ENCODE measurements around the gene CAPN11. TPM values are rescaled to one million over a fixed set of nuclear protein-coding genes. Genes with fewer than 3 reads are reported as not detected.

Gene CAPN11
- total and polyA plus RNA-seq, 7 experiments from 2014 or later: 0.66 TPM; not detected in 6

- no peaks in the 10 kb centered on the region for H3K4me1 ChIP-seq (ENCODE audit: control insufficient read depth in 2 of 2, insufficient read depth in 2 of 2, low read length in 2 of 2)
- Mint-ChIP-seq H3K36me3 (no peaks in the 10 kb centered on the region), H3K4me1 (peaks cover 0 to 10% (median 6%) of the 10 kb centered on the region in 7 donors), H3K27me3 (peaks cover 0 to 34% (median 3%) of the 10 kb centered on the region in 5 donors), H3K9me3 (no peaks in the 10 kb centered on the region), H3K4me3 (no peak overlapping the region), H3K27ac (no peak overlapping the region)
- ChIA-PET POLR2A (interaction anchor here (0.6 kb wide), 1 partner anchor 35 kb away, joined by 3 read pairs; no protein-coding TSS in a partner anchor), CTCF (no interaction called here)
- no peaks in the 10 kb centered on the region for H3K27me3 ChIP-seq (ENCODE audit: control insufficient read depth in 2 of 2, insufficient read depth in 2 of 2, low read length in 2 of 2)
- no peak overlapping the region for H3K4me3 ChIP-seq (ENCODE audit: low read length)
- H3K9me3 ChIP-seq (ENCODE audit: control insufficient read depth in 2 of 3, low read length in 3 of 3): no peaks in the 10 kb centered on the region
- ATAC-seq (no peak), DNase-seq (no peak)
- intact Hi-C loops (cut with micrococcal nuclease): no loop called here
- H3K36me3 ChIP-seq (ENCODE audit: control insufficient read depth in 2 of 3, insufficient read depth in 3 of 3, low read length in 3 of 3): no peaks in the 10 kb centered on the region
- no peak overlapping the region for H3K27ac ChIP-seq (ENCODE audit: low read depth, low read length)
Measured at GRCh38 chr6:44214307-44214706, 55.7 kb downstream of the CAPN11 start.

DNA sequence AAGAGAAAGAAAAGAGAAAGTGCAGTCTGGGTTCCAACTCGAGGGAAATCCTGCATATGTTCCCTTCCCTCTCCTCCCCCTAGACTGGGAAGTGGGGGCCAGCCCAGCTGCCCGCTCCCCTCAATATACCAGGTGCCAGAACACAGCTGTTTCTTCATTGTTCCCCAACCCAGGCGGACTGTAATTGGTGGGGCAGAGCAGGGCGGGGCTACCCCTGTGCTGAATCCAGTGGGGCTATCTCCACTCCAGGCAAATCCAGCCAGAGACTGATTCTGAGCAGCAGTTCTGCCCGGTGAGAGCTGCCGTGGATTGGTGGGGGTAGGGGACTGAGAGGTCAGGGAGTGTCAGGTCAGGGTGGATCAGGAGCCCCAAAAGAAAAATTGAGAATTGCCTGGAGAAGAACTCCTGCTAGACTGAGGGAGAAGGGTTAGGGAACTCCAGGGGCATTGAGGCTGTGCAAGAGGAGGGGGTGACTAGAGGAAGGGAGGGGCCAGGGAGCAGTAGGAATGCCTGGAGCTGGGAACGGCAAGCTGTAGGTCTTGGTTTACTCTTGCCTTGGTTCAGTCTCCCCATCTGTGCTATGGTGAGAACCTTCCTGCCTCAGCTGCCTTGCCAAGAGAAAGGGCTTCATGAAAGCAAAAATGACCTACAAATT lies 58.2 kb downstream of the CAPN11 start, which contains the start of gene MYMX:
Gene MYMX, plus strand, starts transcription at position 250 of the 655 bp plus-strand sequence. CDS start 546 bp downstream, outside the sequence.
- no peaks in the 10 kb centered on the region for H3K27me3 ChIP-seq (ENCODE audit: control insufficient read depth in 2 of 2, insufficient read depth in 2 of 2, low read length in 2 of 2)
- Mint-ChIP-seq H3K27me3 (peaks cover 0 to 23% (median 2%) of the 10 kb centered on the region in 5 donors), H3K36me3 (no peaks in the 10 kb centered on the region), H3K9me3 (no peaks in the 10 kb centered on the region), H3K4me1 (peaks cover 0 to 21% (median 15%) of the 10 kb centered on the region in 7 donors), H3K4me3 (no peak within 1 kb of the TSS), H3K27ac (peak within 1 kb of the TSS in 1 of 9 donors; percentile 23)
- ChIA-PET POLR2A (no interaction called here), CTCF (interaction anchor here (0.7 kb wide), 1 partner anchor 50 kb away, joined by 3 read pairs; no protein-coding TSS in a partner anchor)
- H3K27ac ChIP-seq (ENCODE audit: low read depth, low read length): no peak within 1 kb of the TSS
- no peak for ATAC-seq
- intact Hi-C loops (cut with micrococcal nuclease): no loop called here
- H3K9me3 ChIP-seq (ENCODE audit: control insufficient read depth in 2 of 3, low read length in 3 of 3): no peaks in the 10 kb centered on the region
- no peak within 1 kb of the TSS for H3K4me3 ChIP-seq (ENCODE audit: low read length)
- H3K4me1 ChIP-seq (ENCODE audit: control insufficient read depth in 2 of 2, insufficient read depth in 2 of 2, low read length in 2 of 2): peaks cover 0 to 3% of the 10 kb centered on the region in 2 donors
- DNase-seq: no peak
- no peaks in the 10 kb centered on the region for H3K36me3 ChIP-seq (ENCODE audit: control insufficient read depth in 2 of 3, insufficient read depth in 3 of 3, low read length in 3 of 3)

- no peaks in the 10 kb centered on the region for H3K36me3 Mint-ChIP-seq
- DNase-seq (no peak), ATAC-seq (no peak)
- Histone ChIP-seq H3K27me3 (ENCODE audit: control insufficient read depth in 2 of 2, insufficient read depth in 2 of 2, low read length in 2 of 2) (no peaks in the 10 kb centered on the region), H3K4me3 (ENCODE audit: low read length) (no peak overlapping the region), H3K36me3 (ENCODE audit: control insufficient read depth in 2 of 3, insufficient read depth in 3 of 3, low read length in 3 of 3) (no peaks in the 10 kb centered on the region), H3K27ac (ENCODE audit: low read depth, low read length) (no peak overlapping the region), H3K4me1 (ENCODE audit: control insufficient read depth in 2 of 2, insufficient read depth in 2 of 2, low read length in 2 of 2) (peaks cover 2 to 4% of the 10 kb centered on the region in 2 donors), H3K9me3 (ENCODE audit: control insufficient read depth in 2 of 3, low read length in 3 of 3) (no peaks in the 10 kb centered on the region)
- POLR2A ChIA-PET: no interaction called here
- intact Hi-C loops (cut with micrococcal nuclease): no loop called here
- CTCF ChIA-PET: interaction anchor here (0.7 kb wide), 1 partner anchor 51 kb away, joined by 3 read pairs; no protein-coding TSS in a partner anchor
- H3K27me3 Mint-ChIP-seq: peaks cover 0 to 23% (median 0%) of the 10 kb centered on the region in 5 donors
- peaks cover 0 to 28% (median 16%) of the 10 kb centered on the region in 7 donors for H3K4me1 Mint-ChIP-seq
- H3K27ac Mint-ChIP-seq: no peak overlapping the region
- no peaks in the 10 kb centered on the region for H3K9me3 Mint-ChIP-seq
- peak overlapping the region in 1 of 10 donors; percentile 75 for H3K4me3 Mint-ChIP-seq
Measured at GRCh38 chr6:44217332-44218143, 58.9 kb downstream of the CAPN11 start.

DNA sequence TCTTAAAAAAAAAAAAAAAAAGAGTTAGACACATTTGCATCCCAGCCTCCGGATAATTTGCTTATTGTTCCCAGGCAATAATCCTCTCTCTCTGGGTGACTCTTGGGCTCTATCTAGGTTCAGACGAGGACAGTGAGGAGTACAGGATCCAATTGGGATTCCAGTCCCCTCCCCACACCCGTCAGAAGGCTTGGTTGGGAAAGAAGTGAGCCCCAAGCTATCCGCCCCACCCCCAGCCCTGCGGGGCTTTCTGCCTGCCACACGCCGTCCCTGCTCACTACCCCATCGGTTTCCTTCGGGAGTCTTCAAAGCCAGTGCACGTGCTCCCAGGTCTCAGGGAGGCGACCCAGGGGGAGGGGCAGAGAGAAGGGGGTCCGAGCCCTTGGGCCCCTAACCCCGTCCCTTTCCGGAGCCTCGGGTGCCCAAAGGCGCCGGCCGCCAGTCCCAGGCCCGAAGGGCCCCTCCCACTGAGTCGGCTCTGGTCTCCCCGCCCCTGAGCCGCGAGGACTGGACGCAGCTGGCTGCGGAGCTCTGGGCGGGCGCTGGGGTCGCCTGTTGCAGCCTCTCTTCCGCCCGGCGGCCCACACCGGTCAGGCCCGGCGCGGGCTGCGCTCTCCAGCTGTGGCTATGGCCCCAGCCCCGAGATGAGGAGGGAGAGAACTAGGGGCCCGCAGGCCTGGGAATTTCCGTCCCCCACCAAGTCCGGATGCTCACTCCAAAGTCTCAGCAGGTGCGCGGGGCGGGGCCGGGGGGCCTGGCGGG lies 60.6 kb downstream of the CAPN11 start:
- Mint-ChIP-seq H3K27ac (no peak overlapping the region), H3K27me3 (peaks cover 0 to 23% (median 0%) of the 10 kb centered on the region in 5 donors), H3K4me3 (peak overlapping the region in 9 of 10 donors; percentile 36 to 75 (median 54)), H3K36me3 (no peaks in the 10 kb centered on the region), H3K4me1 (peaks cover 3 to 40% (median 27%) of the 10 kb centered on the region in 7 donors), H3K9me3 (no peaks in the 10 kb centered on the region)
- ChIA-PET CTCF (interaction anchor here (0.6 kb wide), 1 partner anchor 26 kb away, joined by 3 read pairs; no protein-coding TSS in a partner anchor), POLR2A (no interaction called here)
- peak in 2 of 9 donors; percentile 24 to 51 for DNase-seq
- ATAC-seq: peak; percentile 25
- Histone ChIP-seq H3K4me1 (ENCODE audit: control insufficient read depth in 2 of 2, insufficient read depth in 2 of 2, low read length in 2 of 2) (peaks cover 11 to 13% of the 10 kb centered on the region in 2 donors), H3K27me3 (ENCODE audit: control insufficient read depth in 2 of 2, insufficient read depth in 2 of 2, low read length in 2 of 2) (no peaks in the 10 kb centered on the region), H3K36me3 (ENCODE audit: control insufficient read depth in 2 of 3, insufficient read depth in 3 of 3, low read length in 3 of 3) (no peaks in the 10 kb centered on the region), H3K27ac (ENCODE audit: low read depth, low read length) (peak overlapping the region; percentile 14), H3K4me3 (ENCODE audit: low read length) (no peak overlapping the region), H3K9me3 (ENCODE audit: control insufficient read depth in 2 of 3, low read length in 3 of 3) (no peaks in the 10 kb centered on the region)
- intact Hi-C loops (cut with micrococcal nuclease): no loop called here

GRCh38 chr6:44219815-44220784 lies 61.5 kb downstream of the CAPN11 start:
- Mint-ChIP-seq H3K4me3 (peak overlapping the region in 8 of 10 donors; percentile 25 to 75 (median 48)), H3K9me3 (no peaks in the 10 kb centered on the region), H3K27me3 (peaks cover 0 to 23% (median 0%) of the 10 kb centered on the region in 5 donors), H3K4me1 (peaks cover 6 to 48% (median 31%) of the 10 kb centered on the region in 7 donors), H3K27ac (peak overlapping the region in 1 of 9 donors; percentile 30), H3K36me3 (no peaks in the 10 kb centered on the region)
- H3K27ac ChIP-seq (ENCODE audit: low read depth, low read length): no peak overlapping the region
- no peaks in the 10 kb centered on the region for H3K27me3 ChIP-seq (ENCODE audit: control insufficient read depth in 2 of 2, insufficient read depth in 2 of 2, low read length in 2 of 2)
- ChIA-PET POLR2A (no interaction called here), CTCF (interaction anchor here (0.6 to 1.2 kb wide), 2 partner anchors 26 to 51 kb away, joined by 3 read pairs; no protein-coding TSS in a partner anchor)
- no peaks in the 10 kb centered on the region for H3K36me3 ChIP-seq (ENCODE audit: control insufficient read depth in 2 of 3, insufficient read depth in 3 of 3, low read length in 3 of 3)
- DNase-seq (no peak), ATAC-seq (no peak)
- no peaks in the 10 kb centered on the region for H3K9me3 ChIP-seq (ENCODE audit: control insufficient read depth in 2 of 3, low read length in 3 of 3)
- H3K4me1 ChIP-seq (ENCODE audit: control insufficient read depth in 2 of 2, insufficient read depth in 2 of 2, low read length in 2 of 2): peaks cover 15 to 16% of the 10 kb centered on the region in 2 donors
- no peak overlapping the region for H3K4me3 ChIP-seq (ENCODE audit: low read length)
- intact Hi-C loops (cut with micrococcal nuclease): loop anchor here in 1 of 2 donors (5.0 kb wide), 1 partner anchor 48 kb away; no protein-coding TSS in a partner anchor

Data from naive thymus-derived CD4-positive, alpha-beta T cell (primary cell).